Measurements from ENCODE around the gene NSDHL.
A peak's percentile ranks its signal among the peaks of the same experiment; 100 is the strongest.

NSDHL gene

GRCh38 chrX:152814048-152814447 is 16.8 kb upstream of the NSDHL start:
- TF ChIP-seq ZFP30 (CRISPR knock-in tag; IDR thresholded peaks at IDR 0.05) (no peak), OSR1 (CRISPR knock-in tag; IDR thresholded peaks at IDR 0.05) (no peak), TOX (CRISPR knock-in tag; IDR thresholded peaks at IDR 0.05; ENCODE audit: borderline replicate concordance) (no peak), TSHZ2 (CRISPR knock-in tag; IDR thresholded peaks at IDR 0.05) (no peak), ISL1 (CRISPR knock-in tag; IDR thresholded peaks at IDR 0.05) (no peak), TCF4 (CRISPR knock-in tag; IDR thresholded peaks at IDR 0.05; ENCODE audit: borderline replicate concordance) (no peak), BACH2 (CRISPR knock-in tag; IDR thresholded peaks at IDR 0.05; ENCODE audit: borderline replicate concordance) (no peak), ZC3H10 (CRISPR knock-in tag; IDR thresholded peaks at IDR 0.05) (no peak), ZNF70 (CRISPR knock-in tag; IDR thresholded peaks at IDR 0.05) (no peak), ZNF8 (CRISPR knock-in tag; IDR thresholded peaks at IDR 0.05) (no peak), CREB5 (CRISPR knock-in tag; IDR thresholded peaks at IDR 0.05; ENCODE audit: low read depth) (no peak), ARNTL (CRISPR knock-in tag; IDR thresholded peaks at IDR 0.05; ENCODE audit: borderline replicate concordance, low read depth) (no peak), GLIS3 (CRISPR knock-in tag; IDR thresholded peaks at IDR 0.05) (no peak), ESRRG (CRISPR knock-in tag; IDR thresholded peaks at IDR 0.05) (no peak), ZNF565 (CRISPR knock-in tag; conservative IDR thresholded peaks at IDR 0.05; ENCODE audit: low read depth) (no peak)
- TF ChIP-seq, protein P1, sequence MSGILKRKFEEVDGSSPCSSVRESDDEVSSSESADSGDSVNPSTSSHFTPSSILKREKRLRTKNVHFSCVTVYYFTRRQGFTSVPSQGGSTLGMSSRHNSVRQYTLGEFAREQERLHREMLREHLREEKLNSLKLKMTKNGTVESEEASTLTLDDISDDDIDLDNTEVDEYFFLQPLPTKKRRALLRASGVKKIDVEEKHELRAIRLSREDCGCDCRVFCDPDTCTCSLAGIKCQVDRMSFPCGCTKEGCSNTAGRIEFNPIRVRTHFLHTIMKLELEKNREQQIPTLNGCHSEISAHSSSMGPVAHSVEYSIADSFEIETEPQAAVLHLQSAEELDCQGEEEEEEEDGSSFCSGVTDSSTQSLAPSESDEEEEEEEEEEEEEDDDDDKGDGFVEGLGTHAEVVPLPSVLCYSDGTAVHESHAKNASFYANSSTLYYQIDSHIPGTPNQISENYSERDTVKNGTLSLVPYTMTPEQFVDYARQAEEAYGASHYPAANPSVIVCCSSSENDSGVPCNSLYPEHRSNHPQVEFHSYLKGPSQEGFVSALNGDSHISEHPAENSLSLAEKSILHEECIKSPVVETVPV (CRISPR knock-in tag; IDR thresholded peaks at IDR 0.05): no peak
- no peak for ATAC-seq

- TF ChIP-seq TCF4 (CRISPR knock-in tag; IDR thresholded peaks at IDR 0.05; ENCODE audit: borderline replicate concordance) (no peak), ZNF70 (CRISPR knock-in tag; IDR thresholded peaks at IDR 0.05) (no peak), TSHZ2 (CRISPR knock-in tag; IDR thresholded peaks at IDR 0.05) (no peak), ISL1 (CRISPR knock-in tag; IDR thresholded peaks at IDR 0.05) (no peak), ESRRG (CRISPR knock-in tag; IDR thresholded peaks at IDR 0.05) (no peak), GLIS3 (CRISPR knock-in tag; IDR thresholded peaks at IDR 0.05) (no peak), SNAI2 (CRISPR knock-in tag; IDR thresholded peaks at IDR 0.05) (no peak), RARB (CRISPR knock-in tag; IDR thresholded peaks at IDR 0.05) (no peak), TOX (CRISPR knock-in tag; IDR thresholded peaks at IDR 0.05; ENCODE audit: borderline replicate concordance) (no peak), PPARA (CRISPR knock-in tag; IDR thresholded peaks at IDR 0.05; ENCODE audit: borderline replicate concordance) (no peak), ZNF565 (CRISPR knock-in tag; conservative IDR thresholded peaks at IDR 0.05; ENCODE audit: low read depth) (no peak), POU6F1 (CRISPR knock-in tag; IDR thresholded peaks at IDR 0.05; ENCODE audit: borderline replicate concordance, low read depth) (no peak), CREB5 (CRISPR knock-in tag; IDR thresholded peaks at IDR 0.05; ENCODE audit: low read depth) (no peak), BACH2 (CRISPR knock-in tag; IDR thresholded peaks at IDR 0.05; ENCODE audit: borderline replicate concordance) (no peak), ZNF8 (CRISPR knock-in tag; IDR thresholded peaks at IDR 0.05) (no peak), ZFP3 (CRISPR knock-in tag; IDR thresholded peaks at IDR 0.05) (no peak), ARNTL (CRISPR knock-in tag; IDR thresholded peaks at IDR 0.05; ENCODE audit: borderline replicate concordance, low read depth) (no peak)
- TF ChIP-seq, protein P2, sequence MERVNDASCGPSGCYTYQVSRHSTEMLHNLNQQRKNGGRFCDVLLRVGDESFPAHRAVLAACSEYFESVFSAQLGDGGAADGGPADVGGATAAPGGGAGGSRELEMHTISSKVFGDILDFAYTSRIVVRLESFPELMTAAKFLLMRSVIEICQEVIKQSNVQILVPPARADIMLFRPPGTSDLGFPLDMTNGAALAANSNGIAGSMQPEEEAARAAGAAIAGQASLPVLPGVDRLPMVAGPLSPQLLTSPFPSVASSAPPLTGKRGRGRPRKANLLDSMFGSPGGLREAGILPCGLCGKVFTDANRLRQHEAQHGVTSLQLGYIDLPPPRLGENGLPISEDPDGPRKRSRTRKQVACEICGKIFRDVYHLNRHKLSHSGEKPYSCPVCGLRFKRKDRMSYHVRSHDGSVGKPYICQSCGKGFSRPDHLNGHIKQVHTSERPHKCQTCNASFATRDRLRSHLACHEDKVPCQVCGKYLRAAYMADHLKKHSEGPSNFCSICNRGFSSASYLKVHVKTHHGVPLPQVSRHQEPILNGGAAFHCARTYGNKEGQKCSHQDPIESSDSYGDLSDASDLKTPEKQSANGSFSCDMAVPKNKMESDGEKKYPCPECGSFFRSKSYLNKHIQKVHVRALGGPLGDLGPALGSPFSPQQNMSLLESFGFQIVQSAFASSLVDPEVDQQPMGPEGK (CRISPR knock-in tag; IDR thresholded peaks at IDR 0.05; ENCODE audit: borderline replicate concordance): no peak
These were observed 13.6 kb upstream of the NSDHL start for GRCh38 chrX:152817078-152817764.

More at GRCh38 chrX:152817078-152817764, 13.6 kb upstream of the NSDHL start:
- ATAC-seq: peak; percentile 90

Measured in SK-N-SH treated with all-trans-retinoic acid at 6 μM for 48 hours (cell line).